Measurements from ENCODE around the gene RB1. TPM values are rescaled to one million over a fixed set of nuclear protein-coding genes. Genes with fewer than 3 reads are reported as not detected.

Gene RB1
- total and polyA plus RNA-seq, 2 experiments from 2014 or later, result 25.5 to 31.0 TPM

GRCh38 chr13:48485432-48485831 is 181.9 kb downstream of the RB1 start:
- 74 to 76% methylated on average over 3 of the region's 3 CpGs for WGBS, 2 experiments (ENCODE audit: low coverage in 1 of 2, low lambda C conversion rate in 2 of 2, missing lambda C conversion rate in 2 of 2)
- Histone ChIP-seq H3K27ac (no peak overlapping the region), H3K79me2 (ENCODE audit: insufficient read depth) (no peaks in the 10 kb centered on the region), H3F3A (ENCODE audit: insufficient read depth) (0 out of 2 replicates have a peak, but pooled peaks cover 5% of the 10 kb centered on the region), H3K4me3 (no peak overlapping the region), H3K4me1 (ENCODE audit: insufficient read depth) (no peaks in the 10 kb centered on the region), H3K4me2 (ENCODE audit: unreplicated experiment) (no peak overlapping the region), H3K9me3 (ENCODE audit: low read depth) (no peaks in the 10 kb centered on the region), H2AFZ (no peak overlapping the region), H3K36me3 (ENCODE audit: low read depth) (peaks cover 12% of the 10 kb centered on the region; the same call in 1 of the 2 replicates), H3K9ac (no peak overlapping the region), H3K9me2 (ENCODE audit: insufficient read depth) (no peaks in the 10 kb centered on the region), H4K20me1 (ENCODE audit: insufficient read depth) (no peaks in the 10 kb centered on the region), H3K27me3 (replicated peaks; ENCODE audit: insufficient read depth) (no peaks in the 10 kb centered on the region)
- no peak for DNase-seq
- in situ Hi-C loops (cut with MboI), result no loop called here
- TF ChIP-seq EZH2 (IDR thresholded peaks at IDR 0.05; ENCODE audit: insufficient read depth, poor library complexity, severe bottlenecking), result no peak

GRCh38 chr13:48486362-48486761 is 182.8 kb downstream of the RB1 start:
- no peak overlapping the region for H3K9ac ChIP-seq
- H2AFZ ChIP-seq, result no peak overlapping the region
- H4K20me1 ChIP-seq (ENCODE audit: insufficient read depth), result no peaks in the 10 kb centered on the region
- no peak overlapping the region for H3K4me3 ChIP-seq
- no peaks in the 10 kb centered on the region for H3K79me2 ChIP-seq (ENCODE audit: insufficient read depth)
- TF ChIP-seq EZH2 (IDR thresholded peaks at IDR 0.05; ENCODE audit: insufficient read depth, poor library complexity, severe bottlenecking) (no peak), EZH2phosphoT487 (IDR thresholded peaks at IDR 0.05; ENCODE audit: insufficient read depth, low read depth) (no peak)
- H3K9me3 ChIP-seq (ENCODE audit: low read depth), result no peaks in the 10 kb centered on the region
- H3K27ac ChIP-seq, result no peak overlapping the region
- peaks cover 4% of the 10 kb centered on the region; the same call in 1 of the 2 replicates for H3K36me3 ChIP-seq (ENCODE audit: low read depth)
- H3K9me2 ChIP-seq (ENCODE audit: insufficient read depth), result no peaks in the 10 kb centered on the region
- H3F3A ChIP-seq (ENCODE audit: insufficient read depth), result 0 out of 2 replicates have a peak, but pooled peaks cover 15% of the 10 kb centered on the region
- peaks cover 4% of the 10 kb centered on the region; the same call in 1 of the 2 replicates for H3K4me1 ChIP-seq (ENCODE audit: insufficient read depth)
- H3K27me3 ChIP-seq (replicated peaks; ENCODE audit: insufficient read depth), result no peaks in the 10 kb centered on the region
- in situ Hi-C loops (cut with MboI), result no loop called here
- DNase-seq, result no peak
- no peak overlapping the region for H3K4me2 ChIP-seq (ENCODE audit: unreplicated experiment)

DNA sequence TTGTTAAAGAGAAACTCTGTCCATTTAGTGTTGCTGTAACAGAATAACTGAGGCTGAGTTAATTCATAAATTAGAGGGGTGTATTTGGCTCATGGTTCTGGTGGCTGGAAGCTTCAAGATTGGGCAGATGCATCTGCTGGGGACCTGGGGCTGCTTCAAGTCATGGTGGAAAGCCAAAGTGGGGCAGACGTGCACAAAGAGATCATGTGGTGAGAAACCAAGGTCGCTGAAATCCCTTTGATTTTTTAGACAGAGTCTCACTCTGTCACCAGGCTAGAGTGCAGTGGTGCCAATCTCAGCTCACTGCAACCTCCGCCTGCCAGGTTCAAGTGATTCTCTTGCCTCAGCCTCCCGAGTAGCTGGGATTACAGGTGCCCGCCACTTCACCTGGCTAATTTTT is 183.3 kb downstream of the RB1 start:
- Histone ChIP-seq H4K20me1 (ENCODE audit: insufficient read depth) (no peaks in the 10 kb centered on the region), H3K4me2 (ENCODE audit: unreplicated experiment) (no peak overlapping the region), H3K27ac (no peak overlapping the region), H3F3A (ENCODE audit: insufficient read depth) (peaks cover 19% of the 10 kb centered on the region), H3K9me2 (ENCODE audit: insufficient read depth) (no peaks in the 10 kb centered on the region), H3K36me3 (ENCODE audit: low read depth) (no peaks in the 10 kb centered on the region; the same call in 1 of the 2 replicates), H3K9ac (no peak overlapping the region), H2AFZ (no peak overlapping the region), H3K4me3 (no peak overlapping the region), H3K4me1 (ENCODE audit: insufficient read depth) (peaks cover 9% of the 10 kb centered on the region), H3K27me3 (replicated peaks; ENCODE audit: insufficient read depth) (no peaks in the 10 kb centered on the region), H3K79me2 (ENCODE audit: insufficient read depth) (no peaks in the 10 kb centered on the region), H3K9me3 (ENCODE audit: low read depth) (no peaks in the 10 kb centered on the region)
- TF ChIP-seq EZH2phosphoT487 (IDR thresholded peaks at IDR 0.05; ENCODE audit: insufficient read depth, low read depth) (no peak), EZH2 (IDR thresholded peaks at IDR 0.05; ENCODE audit: insufficient read depth, poor library complexity, severe bottlenecking) (no peak)
- DNase-seq, result no peak
- in situ Hi-C loops (cut with MboI), result no loop called here
- 89 to 90% methylated on average over 5 of the region's 5 CpGs for WGBS, 2 experiments (ENCODE audit: low coverage in 1 of 2, low lambda C conversion rate in 2 of 2, missing lambda C conversion rate in 2 of 2)

DNA sequence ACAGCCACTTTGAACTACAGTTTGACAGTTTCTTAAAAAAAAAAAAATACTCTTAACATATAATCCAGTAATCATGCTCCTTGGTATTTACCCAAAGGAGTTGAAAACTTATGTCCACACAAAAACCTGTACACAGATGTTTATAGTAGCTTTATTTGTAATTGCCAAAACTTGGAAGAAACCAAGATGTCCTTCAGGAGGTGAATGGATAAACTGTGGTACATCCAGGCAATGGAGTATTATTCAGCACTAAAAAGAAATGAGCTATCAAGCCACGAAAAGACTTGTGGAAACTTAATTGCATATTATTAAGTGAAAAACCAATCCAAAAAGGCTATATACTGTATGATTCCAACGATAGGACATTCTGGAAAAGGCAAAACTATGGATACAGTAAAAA is 184.4 kb downstream of the RB1 start:
- no peaks in the 10 kb centered on the region; the same call in 1 of the 2 replicates for H3K36me3 ChIP-seq (ENCODE audit: low read depth)
- H3K9ac ChIP-seq, result no peak overlapping the region
- no peaks in the 10 kb centered on the region for H3K79me2 ChIP-seq (ENCODE audit: insufficient read depth)
- no peaks in the 10 kb centered on the region for H3K27me3 ChIP-seq (replicated peaks; ENCODE audit: insufficient read depth)
- no peak for TF ChIP-seq EZH2phosphoT487 (IDR thresholded peaks at IDR 0.05; ENCODE audit: insufficient read depth, low read depth)
- TF ChIP-seq EZH2 (IDR thresholded peaks at IDR 0.05; ENCODE audit: insufficient read depth, poor library complexity, severe bottlenecking), result no peak
- no peak overlapping the region for H3K27ac ChIP-seq
- peaks cover 14% of the 10 kb centered on the region for H3K4me1 ChIP-seq (ENCODE audit: insufficient read depth)
- DNase-seq, result no peak
- 97 to 98% methylated on average over 2 of the region's 2 CpGs for WGBS, 2 experiments (ENCODE audit: low coverage in 1 of 2, low lambda C conversion rate in 2 of 2, missing lambda C conversion rate in 2 of 2)
- H4K20me1 ChIP-seq (ENCODE audit: insufficient read depth), result no peaks in the 10 kb centered on the region
- no peaks in the 10 kb centered on the region for H3K9me3 ChIP-seq (ENCODE audit: low read depth)
- no peak overlapping the region for H3K4me2 ChIP-seq (ENCODE audit: unreplicated experiment)
- no peak overlapping the region for H2AFZ ChIP-seq
- H3F3A ChIP-seq (ENCODE audit: insufficient read depth), result peaks cover 24% of the 10 kb centered on the region
- H3K9me2 ChIP-seq (ENCODE audit: insufficient read depth), result no peaks in the 10 kb centered on the region
- H3K4me3 ChIP-seq, result no peak overlapping the region
- in situ Hi-C loops (cut with MboI), result no loop called here

- Histone ChIP-seq H3K9me3 (ENCODE audit: low read depth) (no peaks in the 10 kb centered on the region), H3K9ac (no peak overlapping the region), H3K4me1 (ENCODE audit: insufficient read depth) (peaks cover 17% of the 10 kb centered on the region), H4K20me1 (ENCODE audit: insufficient read depth) (no peaks in the 10 kb centered on the region), H3K9me2 (ENCODE audit: insufficient read depth) (no peaks in the 10 kb centered on the region), H3K4me3 (no peak overlapping the region), H3K27me3 (replicated peaks; ENCODE audit: insufficient read depth) (no peaks in the 10 kb centered on the region), H3K36me3 (ENCODE audit: low read depth) (no peaks in the 10 kb centered on the region; the same call in 1 of the 2 replicates), H3F3A (ENCODE audit: insufficient read depth) (peaks cover 24% of the 10 kb centered on the region), H3K4me2 (ENCODE audit: unreplicated experiment) (no peak overlapping the region), H3K79me2 (ENCODE audit: insufficient read depth) (no peaks in the 10 kb centered on the region), H3K27ac (no peak overlapping the region), H2AFZ (no peak overlapping the region)
- in situ Hi-C loops (cut with MboI), result no loop called here
- no peak for DNase-seq
- no peak for TF ChIP-seq EZH2 (IDR thresholded peaks at IDR 0.05; ENCODE audit: insufficient read depth, poor library complexity, severe bottlenecking)
Observed at GRCh38 chr13:48488995-48489394, 185.4 kb downstream of the RB1 start.
